ENCODE data around the gene MAGEA2. TPM values are rescaled to one million over a fixed set of nuclear protein-coding genes. Genes with fewer than 3 reads are reported as not detected.
"Not testable (repeated sequence)": the region's sequence is repeated elsewhere in the genome, so short reads cannot be mapped to it uniquely, and the experiment has no call there.

The MAGEA2 gene, protein sequence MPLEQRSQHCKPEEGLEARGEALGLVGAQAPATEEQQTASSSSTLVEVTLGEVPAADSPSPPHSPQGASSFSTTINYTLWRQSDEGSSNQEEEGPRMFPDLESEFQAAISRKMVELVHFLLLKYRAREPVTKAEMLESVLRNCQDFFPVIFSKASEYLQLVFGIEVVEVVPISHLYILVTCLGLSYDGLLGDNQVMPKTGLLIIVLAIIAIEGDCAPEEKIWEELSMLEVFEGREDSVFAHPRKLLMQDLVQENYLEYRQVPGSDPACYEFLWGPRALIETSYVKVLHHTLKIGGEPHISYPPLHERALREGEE
- total RNA-seq (2021) (6.7 to 14.0 TPM (median 9.2 TPM) in 3 replicates), Bru-seq, nascent RNA (percentile 16 among the genes with signal in this experiment)
- long read RNA-seq, experiment 1, transcript MAGEA2-202 (2 exons, 1,662 nt), result minor isoform, 6 of 55 reads
- long read RNA-seq, experiment 1, transcript MAGEA2-201 (4 exons, 1,830 nt), result major isoform, 15 of 55 reads
- long read RNA-seq, experiment 1, partial matches to known transcripts, result 8 of 55 reads
- long read RNA-seq, experiment 1, other reads (novel, unspliced or antisense), result 15 of 55 reads
- long read RNA-seq, experiment 2, partial matches to known transcripts, result 1 of 15 reads
- long read RNA-seq, experiment 2, other reads (novel, unspliced or antisense), result 10 of 15 reads
- long read RNA-seq, experiment 3, transcript MAGEA2-201 (4 exons, 1,830 nt), result major isoform, 10 of 27 reads
- long read RNA-seq, experiment 3, partial matches to known transcripts, result 2 of 27 reads
- long read RNA-seq, experiment 3, other reads (novel, unspliced or antisense), result 6 of 27 reads

DNA sequence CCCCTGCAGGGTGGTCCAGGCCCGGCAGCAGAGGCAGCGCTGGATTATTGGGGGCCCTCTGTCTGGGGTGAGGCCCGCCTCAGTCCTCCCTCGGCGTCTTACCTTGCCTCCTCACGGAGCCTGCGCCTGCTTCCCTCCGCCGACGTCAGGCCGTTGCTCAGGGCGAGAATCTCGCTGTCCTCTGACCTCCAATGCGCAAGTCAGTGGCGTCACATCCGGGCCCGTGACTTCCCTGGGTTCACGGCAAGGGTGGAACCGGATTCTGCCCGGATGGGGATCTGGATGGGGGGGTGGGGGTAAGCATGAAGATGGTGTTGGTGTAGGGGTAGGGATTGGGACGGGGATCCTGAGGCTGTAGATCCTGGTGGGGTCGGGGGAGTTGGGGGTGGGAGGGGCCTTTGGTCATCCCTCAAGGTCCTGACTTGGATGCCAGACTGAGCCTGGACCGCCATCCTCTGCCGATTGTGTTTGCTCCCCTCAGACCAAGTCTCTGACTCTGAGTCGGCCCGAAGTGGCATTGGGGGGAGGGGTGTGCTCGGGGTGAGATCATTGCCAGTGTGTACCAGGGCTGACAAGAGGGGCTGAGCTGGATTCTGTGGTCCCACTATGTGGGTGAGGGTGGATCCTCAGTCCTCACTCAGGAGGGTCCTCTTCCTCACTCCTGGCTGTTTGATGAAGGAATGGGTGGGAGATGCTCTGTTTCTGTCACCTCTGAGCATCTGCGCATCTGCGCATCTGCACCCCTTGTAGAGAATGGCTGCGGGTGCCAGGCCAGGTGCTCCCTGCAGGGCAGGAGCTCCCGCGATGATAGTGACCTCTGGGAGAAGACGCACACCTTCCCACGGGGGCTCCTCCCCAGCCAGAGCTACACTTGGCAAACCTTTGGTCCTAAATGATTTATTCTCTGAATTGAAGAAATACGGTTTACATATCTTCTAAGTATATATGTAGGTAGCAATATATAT, at the start of gene MAGEA2:
Gene MAGEA2 (minus strand): TSS at position 157 of the 965 bp plus-strand sequence. CDS start 2,479 bp downstream, outside the sequence.
- H3K4me3 Mint-ChIP-seq; POLR2A ChIA-PET; H3K36me3 Mint-ChIP-seq; H3K27me3 Mint-ChIP-seq (ENCODE audit: low read depth); H3K4me1 Mint-ChIP-seq; DNase-seq (ENCODE audit: low spot score); H3K9me3 Mint-ChIP-seq; CTCF ChIA-PET; H3K27ac Mint-ChIP-seq: not testable (repeated sequence)
- ATAC-seq, result peak; percentile 85

DNA sequence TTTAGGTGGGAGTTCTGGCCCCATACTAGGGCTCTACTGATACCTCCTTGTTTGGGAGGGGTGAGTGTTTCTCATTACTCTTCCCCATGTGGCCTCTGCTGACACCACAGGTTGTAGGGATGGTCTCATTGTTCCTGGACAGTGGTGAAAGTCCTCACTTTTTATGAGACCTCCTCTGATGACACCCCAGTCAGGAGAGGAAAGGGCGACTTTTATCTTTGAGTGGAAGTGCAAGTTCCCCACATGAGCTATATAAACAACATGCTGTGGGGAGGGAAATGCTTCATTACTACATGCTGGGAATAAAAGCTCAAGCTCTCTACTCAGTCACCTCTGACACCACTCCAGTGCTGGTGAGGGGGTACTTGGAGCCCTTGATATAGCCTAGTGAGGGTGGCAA, 45.3 kb upstream of the MAGEA2 start:
- TF ChIP-seq GRHL2 (CRISPR knock-in tag; IDR thresholded peaks at IDR 0.05; ENCODE audit: insufficient replicate concordance, severe bottlenecking), result no peak
- no peak for TF ChIP-seq ZNF416 (CRISPR knock-in tag; IDR thresholded peaks at IDR 0.05)
- no peak for TF ChIP-seq IRF2 (CRISPR knock-in tag; IDR thresholded peaks at IDR 0.05; ENCODE audit: borderline replicate concordance, low read depth)
- TF ChIP-seq ZNF121 (CRISPR knock-in tag; IDR thresholded peaks at IDR 0.05), result no peak
- TF ChIP-seq, protein P1, sequence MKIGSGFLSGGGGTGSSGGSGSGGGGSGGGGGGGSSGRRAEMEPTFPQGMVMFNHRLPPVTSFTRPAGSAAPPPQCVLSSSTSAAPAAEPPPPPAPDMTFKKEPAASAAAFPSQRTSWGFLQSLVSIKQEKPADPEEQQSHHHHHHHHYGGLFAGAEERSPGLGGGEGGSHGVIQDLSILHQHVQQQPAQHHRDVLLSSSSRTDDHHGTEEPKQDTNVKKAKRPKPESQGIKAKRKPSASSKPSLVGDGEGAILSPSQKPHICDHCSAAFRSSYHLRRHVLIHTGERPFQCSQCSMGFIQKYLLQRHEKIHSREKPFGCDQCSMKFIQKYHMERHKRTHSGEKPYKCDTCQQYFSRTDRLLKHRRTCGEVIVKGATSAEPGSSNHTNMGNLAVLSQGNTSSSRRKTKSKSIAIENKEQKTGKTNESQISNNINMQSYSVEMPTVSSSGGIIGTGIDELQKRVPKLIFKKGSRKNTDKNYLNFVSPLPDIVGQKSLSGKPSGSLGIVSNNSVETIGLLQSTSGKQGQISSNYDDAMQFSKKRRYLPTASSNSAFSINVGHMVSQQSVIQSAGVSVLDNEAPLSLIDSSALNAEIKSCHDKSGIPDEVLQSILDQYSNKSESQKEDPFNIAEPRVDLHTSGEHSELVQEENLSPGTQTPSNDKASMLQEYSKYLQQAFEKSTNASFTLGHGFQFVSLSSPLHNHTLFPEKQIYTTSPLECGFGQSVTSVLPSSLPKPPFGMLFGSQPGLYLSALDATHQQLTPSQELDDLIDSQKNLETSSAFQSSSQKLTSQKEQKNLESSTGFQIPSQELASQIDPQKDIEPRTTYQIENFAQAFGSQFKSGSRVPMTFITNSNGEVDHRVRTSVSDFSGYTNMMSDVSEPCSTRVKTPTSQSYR (CRISPR knock-in tag; IDR thresholded peaks at IDR 0.05), result no peak
- no peak for TF ChIP-seq ZBTB21 (CRISPR knock-in tag; IDR thresholded peaks at IDR 0.05; ENCODE audit: borderline replicate concordance)
- TF ChIP-seq, protein P2, sequence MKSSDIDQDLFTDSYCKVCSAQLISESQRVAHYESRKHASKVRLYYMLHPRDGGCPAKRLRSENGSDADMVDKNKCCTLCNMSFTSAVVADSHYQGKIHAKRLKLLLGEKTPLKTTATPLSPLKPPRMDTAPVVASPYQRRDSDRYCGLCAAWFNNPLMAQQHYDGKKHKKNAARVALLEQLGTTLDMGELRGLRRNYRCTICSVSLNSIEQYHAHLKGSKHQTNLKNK (CRISPR knock-in tag; IDR thresholded peaks at IDR 0.05), result no peak
- TF ChIP-seq GABPB1 (CRISPR knock-in tag; IDR thresholded peaks at IDR 0.05), result no peak
- TF ChIP-seq, protein P3, sequence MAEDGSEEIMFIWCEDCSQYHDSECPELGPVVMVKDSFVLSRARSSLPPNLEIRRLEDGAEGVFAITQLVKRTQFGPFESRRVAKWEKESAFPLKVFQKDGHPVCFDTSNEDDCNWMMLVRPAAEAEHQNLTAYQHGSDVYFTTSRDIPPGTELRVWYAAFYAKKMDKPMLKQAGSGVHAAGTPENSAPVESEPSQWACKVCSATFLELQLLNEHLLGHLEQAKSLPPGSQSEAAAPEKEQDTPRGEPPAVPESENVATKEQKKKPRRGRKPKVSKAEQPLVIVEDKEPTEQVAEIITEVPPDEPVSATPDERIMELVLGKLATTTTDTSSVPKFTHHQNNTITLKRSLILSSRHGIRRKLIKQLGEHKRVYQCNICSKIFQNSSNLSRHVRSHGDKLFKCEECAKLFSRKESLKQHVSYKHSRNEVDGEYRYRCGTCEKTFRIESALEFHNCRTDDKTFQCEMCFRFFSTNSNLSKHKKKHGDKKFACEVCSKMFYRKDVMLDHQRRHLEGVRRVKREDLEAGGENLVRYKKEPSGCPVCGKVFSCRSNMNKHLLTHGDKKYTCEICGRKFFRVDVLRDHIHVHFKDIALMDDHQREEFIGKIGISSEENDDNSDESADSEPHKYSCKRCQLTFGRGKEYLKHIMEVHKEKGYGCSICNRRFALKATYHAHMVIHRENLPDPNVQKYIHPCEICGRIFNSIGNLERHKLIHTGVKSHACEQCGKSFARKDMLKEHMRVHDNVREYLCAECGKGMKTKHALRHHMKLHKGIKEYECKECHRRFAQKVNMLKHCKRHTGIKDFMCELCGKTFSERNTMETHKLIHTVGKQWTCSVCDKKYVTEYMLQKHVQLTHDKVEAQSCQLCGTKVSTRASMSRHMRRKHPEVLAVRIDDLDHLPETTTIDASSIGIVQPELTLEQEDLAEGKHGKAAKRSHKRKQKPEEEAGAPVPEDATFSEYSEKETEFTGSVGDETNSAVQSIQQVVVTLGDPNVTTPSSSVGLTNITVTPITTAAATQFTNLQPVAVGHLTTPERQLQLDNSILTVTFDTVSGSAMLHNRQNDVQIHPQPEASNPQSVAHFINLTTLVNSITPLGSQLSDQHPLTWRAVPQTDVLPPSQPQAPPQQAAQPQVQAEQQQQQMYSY (CRISPR knock-in tag; IDR thresholded peaks at IDR 0.05), result no peak
- TF ChIP-seq EMX1 (CRISPR knock-in tag; IDR thresholded peaks at IDR 0.05), result no peak
- no peak for TF ChIP-seq FOXK1 (CRISPR knock-in tag; IDR thresholded peaks at IDR 0.05)
- TF ChIP-seq NFYB (CRISPR knock-in tag; conservative IDR thresholded peaks at IDR 0.05; ENCODE audit: low read depth), result no peak
- Mint-ChIP-seq H3K4me1 (no peaks in the 10 kb centered on the region), H3K36me3 (no peaks in the 10 kb centered on the region), H3K4me3 (no peak overlapping the region), H3K27me3 (ENCODE audit: low read depth) (peaks cover 22% of the 10 kb centered on the region), H3K27ac (no peak overlapping the region), H3K9me3 (no peaks in the 10 kb centered on the region)
- DNase-seq (ENCODE audit: low spot score) (no peak), ATAC-seq (no peak)
- ChIA-PET POLR2A (no interaction called here), CTCF (no interaction called here)

DNA sequence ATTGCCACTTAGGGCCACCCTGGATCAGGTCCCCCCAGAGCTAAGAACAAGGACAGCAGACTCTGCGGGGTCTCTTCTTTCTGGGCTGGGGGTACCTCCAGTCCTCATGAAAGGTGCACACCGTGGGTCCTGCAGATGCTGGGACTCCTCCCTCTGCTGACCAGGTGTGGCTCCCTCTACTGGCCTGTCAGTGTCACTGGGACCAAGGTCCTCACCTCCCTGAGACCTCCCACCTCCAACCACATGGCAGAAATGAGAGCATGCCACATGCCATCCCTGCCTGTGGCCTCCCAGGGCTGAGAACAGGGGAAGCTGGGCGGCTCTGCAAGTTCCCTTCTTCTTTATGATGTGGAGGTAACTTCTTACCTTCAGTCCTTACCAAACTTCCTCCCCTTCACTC, 33.4 kb upstream of the MAGEA2 start:
- H3K4me3 Mint-ChIP-seq; H3K36me3 Mint-ChIP-seq; POLR2A ChIA-PET; DNase-seq (ENCODE audit: low spot score); H3K4me1 Mint-ChIP-seq; H3K27me3 Mint-ChIP-seq (ENCODE audit: low read depth); H3K9me3 Mint-ChIP-seq; CTCF ChIA-PET; H3K27ac Mint-ChIP-seq: not testable (repeated sequence)
- peak; percentile 96 for ATAC-seq

DNA sequence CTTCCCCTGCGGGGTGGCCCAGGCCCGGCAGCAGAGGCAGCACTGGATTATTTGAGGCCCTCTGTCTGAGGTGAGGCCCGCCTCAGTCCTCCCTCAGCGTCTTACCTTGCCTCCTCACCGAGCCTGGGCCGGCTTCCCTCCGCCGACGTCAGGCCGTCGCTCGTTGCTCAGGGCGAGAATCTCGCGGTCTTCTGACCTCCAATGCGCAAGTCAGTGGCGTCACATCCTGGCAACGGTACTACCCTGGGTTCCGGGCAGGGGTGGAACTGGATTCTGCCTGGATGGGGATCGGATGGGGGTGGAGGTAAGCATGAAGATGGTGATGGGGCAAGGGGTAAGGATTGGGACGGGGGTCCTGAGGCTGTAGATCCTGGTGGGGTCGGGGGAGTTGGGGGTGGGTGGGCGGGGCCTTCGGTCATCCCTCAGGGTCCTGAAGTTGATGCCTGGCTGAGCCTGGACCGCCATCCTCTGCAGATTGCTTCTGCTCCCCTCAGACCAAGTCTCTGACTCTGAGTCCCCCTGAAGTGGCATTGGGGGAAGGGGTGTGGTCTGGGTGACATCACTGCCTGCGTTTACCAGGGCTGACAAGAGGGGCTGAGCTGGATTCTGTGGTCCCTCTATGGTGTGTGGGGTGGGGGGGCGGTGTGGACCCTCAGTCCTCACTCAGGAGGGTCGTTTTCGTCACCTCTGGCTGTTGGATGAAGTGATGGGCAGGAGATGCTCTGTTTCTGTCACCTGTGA, 16.1 kb upstream of the MAGEA2 start, which contains the start of gene MAGEA6:
Gene MAGEA6 (minus strand): TSS at position 141 of the 741 bp plus-strand sequence. CDS start 2,039 bp downstream, outside the sequence.
- H3K36me3 Mint-ChIP-seq; H3K4me3 Mint-ChIP-seq; H3K27me3 Mint-ChIP-seq (ENCODE audit: low read depth); POLR2A ChIA-PET; H3K9me3 Mint-ChIP-seq; H3K27ac Mint-ChIP-seq; CTCF ChIA-PET; H3K4me1 Mint-ChIP-seq; DNase-seq (ENCODE audit: low spot score); ATAC-seq: not testable (repeated sequence)

DNA sequence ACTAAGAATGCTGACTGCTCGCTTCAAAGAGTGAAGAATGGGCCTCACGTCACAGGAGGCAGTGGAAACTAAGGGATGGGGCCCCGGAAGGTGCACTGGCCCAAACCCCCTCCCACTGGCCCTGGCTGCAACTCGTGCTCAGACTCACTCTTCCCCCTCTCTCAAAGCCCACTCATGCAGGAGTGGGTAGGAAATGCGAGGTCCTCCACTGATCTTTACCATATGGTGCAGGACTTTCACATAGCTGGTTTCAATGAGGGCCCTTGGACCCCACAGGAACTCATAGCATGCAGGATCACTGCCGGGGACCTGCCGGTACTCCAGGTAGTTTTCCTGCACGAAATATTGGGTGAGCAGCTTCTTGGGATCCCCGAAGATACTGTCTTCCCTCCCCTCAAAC, 12.9 kb upstream of the MAGEA2 start:
- H3K4me3 Mint-ChIP-seq; POLR2A ChIA-PET; H3K4me1 Mint-ChIP-seq; H3K9me3 Mint-ChIP-seq; H3K36me3 Mint-ChIP-seq; ATAC-seq; CTCF ChIA-PET; DNase-seq (ENCODE audit: low spot score); H3K27ac Mint-ChIP-seq; H3K27me3 Mint-ChIP-seq (ENCODE audit: low read depth): not testable (repeated sequence)

Measured in WTC11 (cell line).